Forelimb muscle (tissue), 1 donor: ENCODE results near the gene ASPG. TPM values are rescaled to one million over a fixed set of nuclear protein-coding genes. Genes with fewer than 3 reads are reported as not detected.
"Not testable (repeated sequence)": the region's sequence is repeated elsewhere in the genome, so short reads cannot be mapped to it uniquely, and the experiment has no call there.

ENCODE experiments used
- DNase-seq: peaks from one replicate; pipeline ENCODE4 v3.0.0-alpha.2; 2013; ENCODE audit warnings: low read depth
- polyA plus RNA-seq: library from polyadenylated mRNA; unstranded; fragments of 120-200 nt; gene quantifications from one replicate; pipeline ENCODE4 v1.2.1, GENCODE V29; 2013; ENCODE audit not compliant: insufficient read length

Gene ASPG
- polyA plus RNA-seq, 1 donor = 2.5 TPM

DNA sequence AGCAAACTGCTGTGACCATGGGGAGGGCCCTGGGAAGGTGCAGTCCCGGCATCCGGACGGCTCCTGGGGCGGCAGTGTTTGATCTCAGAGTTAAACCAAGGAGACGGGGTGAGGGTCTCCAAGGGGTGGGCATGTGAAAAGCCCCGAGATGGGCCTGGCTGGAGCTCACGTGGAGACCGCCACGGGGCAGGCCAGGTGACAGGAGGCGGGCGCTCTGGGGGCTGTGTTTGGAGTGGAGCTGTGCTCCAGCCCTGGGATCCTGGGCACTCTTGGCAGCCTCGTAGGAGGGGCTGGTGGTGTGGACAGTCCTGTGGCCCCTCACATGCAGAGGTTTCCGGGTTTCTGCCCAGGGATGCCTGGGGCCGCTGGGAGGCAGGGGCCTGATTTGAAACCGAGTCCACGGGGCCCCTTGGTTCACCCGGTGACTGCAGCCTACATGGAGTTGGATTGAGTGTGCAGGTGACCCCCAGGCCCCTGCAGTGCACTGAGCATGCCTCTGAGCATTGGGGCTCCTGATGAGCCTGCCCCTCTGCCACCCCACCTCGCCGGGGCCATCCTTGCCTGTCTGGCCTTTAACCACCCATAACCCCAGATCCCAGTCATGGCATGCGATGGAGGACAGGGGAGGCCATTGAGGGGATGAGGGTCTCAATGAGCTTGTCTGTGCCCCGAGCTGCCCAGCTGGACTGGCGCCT, 61.3 kb downstream of the ASPG start:
- DNase-seq = no peak

DNA sequence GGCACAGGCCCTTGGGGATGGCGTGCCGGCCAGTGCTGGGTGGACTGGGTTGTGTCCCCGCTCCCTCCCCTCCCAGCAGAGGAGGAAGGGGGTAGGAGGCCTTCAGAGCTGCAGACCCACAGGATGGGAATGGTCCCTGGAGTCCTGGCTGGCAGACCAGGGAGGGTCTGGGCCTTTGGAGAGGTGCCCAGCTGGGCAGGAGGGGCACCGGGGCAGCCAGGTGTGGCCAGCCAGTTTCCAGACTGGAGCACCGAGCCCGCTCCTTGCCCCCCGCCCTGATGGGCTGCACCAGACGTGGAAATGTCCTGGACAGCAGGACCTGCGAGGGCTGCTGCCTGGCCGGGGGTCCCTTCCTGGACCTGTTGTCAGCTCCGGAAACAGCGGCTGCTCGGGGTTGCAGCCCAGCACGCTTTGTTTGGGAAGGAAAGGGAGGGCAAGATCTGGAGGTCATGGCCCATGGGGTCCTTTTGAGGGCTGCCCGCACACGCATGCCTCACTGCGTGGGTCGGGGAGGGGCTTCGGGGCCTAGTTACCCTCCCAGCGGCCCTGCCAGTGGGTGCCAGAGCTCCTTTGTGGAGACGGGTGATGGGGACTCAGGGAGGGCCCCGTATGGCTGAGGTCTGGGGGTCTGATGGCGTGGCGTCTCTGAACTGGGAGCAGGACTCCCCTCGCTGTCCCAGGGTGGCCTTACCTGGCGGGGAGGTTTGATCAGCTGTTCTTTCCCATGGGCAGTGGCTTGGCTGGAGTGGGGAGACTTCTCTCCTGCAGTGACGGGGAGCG, 62.0 kb downstream of the ASPG start:
- DNase-seq = no peak

DNA sequence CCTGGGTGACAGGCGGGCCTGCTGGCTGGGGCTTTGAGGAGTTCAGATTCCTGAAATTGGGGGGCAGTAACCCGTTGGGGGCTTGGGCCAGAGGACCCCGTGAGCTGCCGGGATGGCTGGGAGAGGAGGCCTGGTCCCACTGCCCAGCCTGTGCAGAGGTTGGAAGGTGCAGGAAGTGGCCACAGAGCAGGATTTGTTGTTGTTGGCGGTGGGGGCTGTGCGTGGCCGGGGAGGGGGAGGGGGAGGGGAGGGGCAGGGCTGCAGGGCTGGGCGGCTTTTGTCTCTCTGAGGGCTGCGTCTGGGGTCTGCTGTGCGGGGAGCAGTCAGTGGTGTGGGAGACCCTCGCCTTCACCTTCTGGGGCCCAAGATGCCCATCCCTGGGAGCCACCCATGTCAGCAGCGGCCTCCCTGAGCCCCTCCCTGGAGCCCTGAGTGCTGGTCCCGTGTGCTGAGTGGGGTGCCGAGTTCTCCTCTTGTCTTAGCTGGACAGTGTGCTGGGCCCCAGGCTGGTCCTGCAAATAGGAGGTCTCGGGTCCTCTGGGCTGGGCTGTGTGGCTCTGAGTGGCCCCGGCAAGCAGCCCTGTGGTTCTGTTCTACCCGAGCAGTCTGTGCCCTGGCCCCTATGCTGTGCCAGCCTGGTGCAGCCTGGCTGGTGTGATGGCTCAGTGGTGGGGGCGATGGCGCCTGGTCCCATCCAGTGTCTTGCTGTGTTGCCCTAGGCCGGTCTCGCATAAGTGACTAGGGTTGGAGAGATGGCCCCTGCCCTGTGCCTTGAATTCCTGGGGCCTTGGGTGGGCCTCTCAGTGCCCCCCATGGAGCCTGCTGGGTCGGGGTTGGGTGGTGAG, 63.2 kb downstream of the ASPG start:
- DNase-seq = no peak

DNA sequence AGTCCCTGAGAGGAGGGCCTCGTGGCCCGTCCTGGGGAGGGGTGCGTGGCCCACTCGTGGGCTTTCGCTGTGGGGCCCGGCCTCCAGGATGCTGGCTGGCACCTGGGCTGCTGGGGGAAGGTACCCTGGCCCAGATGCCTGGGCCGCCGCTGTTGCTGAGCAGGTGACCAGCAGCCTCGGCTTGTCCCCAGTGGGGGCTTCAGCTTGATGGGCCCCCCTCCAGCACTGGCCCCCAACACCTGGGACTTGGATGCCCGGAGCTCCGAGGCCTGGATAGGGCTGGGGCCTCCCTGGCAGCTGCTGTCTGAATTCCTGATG, 63.7 kb downstream of the ASPG start:
- DNase-seq = no peak

DNA sequence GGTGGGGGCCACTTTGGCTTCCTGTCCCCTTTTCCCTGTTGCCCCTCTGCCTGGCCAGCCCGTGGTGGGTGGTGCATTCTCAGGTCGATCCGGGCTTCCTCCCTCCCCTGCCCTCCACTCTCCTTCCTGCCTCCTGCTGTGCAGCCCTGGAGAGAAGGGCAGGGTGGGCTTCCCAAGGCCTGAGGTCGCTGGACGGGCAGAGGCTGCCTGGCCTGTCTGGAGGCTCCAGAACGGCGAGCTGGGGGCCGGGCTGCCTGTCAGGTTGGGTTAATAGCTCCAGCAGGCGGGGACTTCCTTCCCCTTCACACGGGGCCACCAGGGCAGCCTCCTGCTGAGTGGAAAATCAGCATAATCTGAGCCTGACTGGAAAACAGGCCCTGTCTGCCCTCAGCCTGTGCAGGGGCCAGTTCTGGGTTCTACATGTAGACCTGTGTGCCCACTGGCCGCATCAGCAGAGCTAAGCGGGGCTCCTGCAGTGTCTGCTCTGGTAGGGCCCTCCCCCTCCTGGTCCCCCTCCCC, 64.2 kb downstream of the ASPG start:
- DNase-seq = peak; percentile 11

DNA sequence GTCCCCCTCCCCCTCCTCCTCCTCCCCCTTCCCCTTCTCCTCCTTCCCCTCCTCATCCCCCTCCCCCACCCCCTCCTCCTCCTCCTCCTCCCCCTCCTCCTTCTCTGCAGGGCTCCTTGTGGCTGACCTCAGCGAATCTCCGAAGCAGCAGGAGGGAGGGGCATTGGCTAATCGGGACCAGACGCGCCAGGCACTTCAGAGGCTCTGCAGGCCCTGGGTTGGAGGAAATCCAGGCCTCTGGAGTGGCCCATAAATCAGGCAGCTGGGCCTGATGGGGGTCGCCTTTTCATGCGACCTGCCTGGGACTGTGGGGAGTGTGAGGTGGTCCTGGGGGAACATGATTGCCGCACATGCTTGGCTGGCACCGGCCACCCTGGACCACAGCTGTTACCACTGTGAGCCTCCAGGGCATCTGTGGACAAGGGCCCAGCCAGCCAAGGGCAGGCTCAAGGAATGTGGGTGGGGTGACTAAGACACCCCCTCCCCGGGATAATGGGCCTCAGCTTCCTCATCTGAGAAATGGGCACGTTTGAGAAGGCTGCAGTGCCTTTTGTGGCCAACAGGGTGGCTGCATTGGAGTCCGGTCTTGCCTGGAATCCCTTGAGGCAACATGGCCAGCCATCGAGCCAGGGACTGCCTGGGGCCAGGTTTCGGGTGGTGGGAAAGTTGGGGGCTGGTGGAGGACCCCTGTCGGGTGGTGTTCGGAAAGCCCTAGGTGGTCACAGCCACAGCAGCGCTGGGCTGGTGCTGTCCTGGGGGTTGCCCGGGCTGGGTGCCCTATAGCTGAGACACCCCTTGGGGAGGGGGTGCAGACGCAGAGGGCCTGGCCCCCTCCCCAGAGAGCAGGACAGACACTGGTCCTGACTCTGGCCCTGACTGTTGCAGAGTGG, 64.9 kb downstream of the ASPG start:
- DNase-seq = peak; percentile 29

DNA sequence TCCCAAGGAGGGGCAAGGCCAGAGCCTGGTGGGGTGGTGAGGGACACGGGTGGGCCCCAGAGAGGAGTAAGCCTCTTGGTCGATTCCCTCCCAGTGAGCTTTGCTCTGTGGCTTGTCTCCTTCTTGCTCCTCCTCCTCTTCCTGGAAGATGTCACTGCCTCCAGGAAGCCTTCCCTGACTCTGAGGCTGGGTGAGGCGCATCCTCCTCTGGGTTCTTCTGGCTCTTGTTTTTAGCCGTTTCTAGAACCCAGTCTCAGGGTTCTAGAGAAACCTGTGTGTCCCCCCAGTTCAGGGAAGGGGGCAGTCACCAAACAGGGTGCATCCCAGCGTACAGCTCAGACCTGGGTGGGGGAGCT, 65.5 kb downstream of the ASPG start:
- no peak for DNase-seq

DNA sequence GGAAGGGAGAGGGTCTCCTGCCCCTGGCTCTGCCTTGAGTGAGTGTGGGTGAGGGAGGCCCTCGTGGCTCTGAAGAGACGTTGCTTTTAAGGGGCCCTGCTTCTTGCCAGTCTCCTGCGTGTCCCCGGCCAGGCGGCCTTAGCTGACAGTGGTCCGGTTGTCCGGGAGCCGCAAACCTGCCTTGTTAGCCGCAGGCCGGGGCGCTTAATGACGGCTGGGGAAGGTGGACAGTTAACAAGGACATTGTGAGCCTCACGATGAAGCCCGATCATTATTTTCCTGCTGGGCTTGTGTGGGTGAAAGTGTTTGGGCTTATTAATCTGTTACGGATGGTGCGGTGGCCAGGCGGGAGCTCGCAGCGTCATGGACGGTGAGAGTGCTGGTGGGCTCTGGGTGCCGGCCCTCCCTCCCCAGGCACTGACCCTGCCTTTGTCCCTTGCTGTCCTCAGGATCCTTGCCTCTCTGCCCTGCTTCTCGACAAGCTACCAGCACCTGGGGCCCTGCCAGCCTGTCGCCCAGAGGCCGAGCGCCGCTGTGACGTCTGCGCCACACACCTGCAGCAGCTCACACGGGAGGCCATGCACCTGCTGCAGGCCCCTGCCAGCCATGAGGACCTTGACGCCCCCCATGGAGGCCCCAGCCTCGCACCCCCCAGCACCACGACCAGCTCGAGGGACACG, 66.2 kb downstream of the ASPG start:
- no peak for DNase-seq

DNA sequence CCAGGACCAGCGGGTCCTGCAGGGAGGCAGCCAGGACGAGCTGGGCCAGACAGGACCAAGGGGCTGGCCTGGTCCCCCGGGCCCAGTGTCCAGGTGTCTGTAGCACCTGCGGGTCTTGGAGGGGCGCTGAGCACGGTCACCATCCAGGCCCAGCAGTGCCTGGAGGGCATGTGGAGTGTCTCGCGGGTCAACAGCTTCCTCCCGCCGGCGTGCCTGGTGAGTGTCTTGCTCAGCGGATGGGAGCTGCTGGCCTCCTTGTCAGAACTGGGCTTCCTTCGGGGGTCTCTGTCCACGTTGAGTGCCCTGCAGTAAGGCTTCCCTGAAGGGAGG, 66.7 kb downstream of the ASPG start:
- DNase-seq = no peak

DNA sequence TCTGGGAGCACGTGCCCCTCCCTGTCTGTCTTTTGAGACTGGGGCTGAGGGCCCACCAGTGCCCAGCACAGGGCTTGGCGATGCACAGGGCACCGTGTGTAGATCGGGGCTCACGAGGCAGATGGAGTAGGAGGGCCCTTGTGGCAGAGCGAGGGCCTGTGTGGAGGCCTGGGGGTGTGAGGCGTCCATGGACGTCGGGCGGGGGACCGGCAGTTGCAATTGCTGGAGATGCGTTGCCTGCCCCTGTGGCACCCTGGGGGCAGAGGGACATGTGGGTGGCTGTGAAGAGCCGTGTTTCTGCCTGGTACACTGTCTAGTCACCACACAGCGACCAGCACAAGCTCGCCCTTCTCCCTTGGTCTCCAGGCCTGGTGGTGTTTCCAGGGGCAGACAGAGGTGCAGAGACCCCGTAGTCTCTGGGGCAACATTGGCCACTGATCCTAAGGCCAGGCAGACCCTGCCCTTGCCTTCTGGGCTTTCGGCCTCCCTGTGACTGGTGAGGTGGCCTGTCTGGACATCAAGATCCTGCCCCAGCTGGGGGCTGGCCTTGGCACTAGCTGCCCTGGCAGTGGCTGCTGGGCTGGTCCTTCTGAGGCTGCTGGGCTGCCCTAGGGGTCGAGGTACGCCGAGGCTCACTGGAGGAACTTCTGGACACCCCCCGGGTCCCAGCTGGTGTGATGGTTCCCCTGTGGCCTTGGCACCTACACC, 67.3 kb downstream of the ASPG start:
- DNase-seq = no peak

DNA sequence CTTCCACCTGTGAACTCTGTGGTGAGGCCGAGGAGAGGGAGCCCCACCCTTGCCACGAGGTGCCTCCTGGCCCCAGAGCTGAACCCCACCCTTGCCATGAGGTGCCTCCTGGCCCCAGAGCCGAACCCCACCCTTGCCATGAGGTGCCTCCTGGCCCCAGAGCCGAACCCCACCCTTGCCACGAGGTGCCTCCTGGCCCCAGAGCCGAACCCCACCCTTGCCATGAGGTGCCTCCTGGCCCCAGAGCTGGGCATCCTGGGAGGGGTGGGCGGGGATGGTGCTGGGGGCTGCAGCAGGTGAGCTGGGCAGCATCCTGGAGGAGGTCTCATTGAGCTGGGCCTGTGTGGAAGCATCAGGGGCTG, 67.9 kb downstream of the ASPG start:
- not testable (repeated sequence) for DNase-seq

DNA sequence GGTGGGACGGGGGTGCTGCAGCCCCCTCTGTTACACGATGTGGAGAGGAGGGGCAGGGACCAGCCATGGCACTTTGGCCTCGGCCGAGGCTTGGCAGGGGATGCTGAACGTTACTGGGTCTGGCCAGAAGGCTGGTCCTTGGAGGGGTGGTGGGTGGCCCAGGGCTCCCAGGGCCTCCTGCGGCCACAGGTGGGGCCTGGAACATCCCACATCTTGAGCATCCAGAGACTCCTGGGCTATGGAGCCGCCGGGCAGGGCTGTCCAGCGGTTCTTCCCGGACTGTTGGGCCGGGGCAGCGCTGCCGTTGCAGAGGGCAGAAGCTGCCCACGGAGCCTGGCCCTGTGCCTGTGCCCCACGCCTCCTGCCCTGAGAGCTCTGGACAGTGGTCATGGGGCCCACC, 68.7 kb downstream of the ASPG start:
- DNase-seq = no peak

DNA sequence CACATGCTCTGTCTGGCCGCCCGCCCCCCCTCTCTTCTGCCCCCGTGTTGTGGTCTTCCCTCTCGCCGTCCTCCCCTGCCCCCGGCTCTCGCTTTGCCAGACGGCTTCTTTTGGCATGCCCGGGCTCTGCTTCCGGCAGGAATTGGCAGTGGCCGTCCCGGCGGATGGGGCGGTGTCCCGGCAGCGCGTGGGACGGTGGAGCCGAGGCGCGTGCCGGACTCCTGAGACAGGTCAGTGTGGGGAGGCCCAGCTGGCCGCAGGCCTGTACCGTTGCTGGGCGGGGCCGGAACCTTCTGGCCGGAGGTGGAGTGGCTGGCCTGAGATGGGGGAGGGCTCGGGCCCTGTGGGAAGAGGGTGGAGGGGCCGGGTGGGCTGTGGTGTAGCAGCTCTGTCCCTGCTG, 70.0 kb downstream of the ASPG start:
- no peak for DNase-seq

DNA sequence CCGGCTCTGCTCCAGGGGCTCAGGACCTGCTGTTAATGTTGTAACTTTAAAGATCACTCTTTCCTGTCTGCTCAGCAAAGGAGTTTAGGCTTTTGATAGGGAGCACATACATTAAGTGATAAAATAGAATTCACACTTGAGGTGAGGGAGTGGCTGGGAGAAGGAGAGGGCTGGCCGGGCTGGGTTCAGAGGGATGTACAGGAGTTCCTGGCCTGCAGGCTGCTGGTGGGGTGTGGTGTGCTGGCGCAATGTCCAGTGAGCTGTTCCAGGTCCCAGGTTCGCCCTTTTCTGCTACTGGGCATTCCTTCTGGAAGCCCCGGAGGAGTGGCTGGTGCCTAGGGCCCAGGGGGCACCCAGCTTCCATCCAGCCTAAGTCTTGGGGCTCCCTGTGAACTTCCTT, 70.6 kb downstream of the ASPG start:
- DNase-seq = no peak

DNA sequence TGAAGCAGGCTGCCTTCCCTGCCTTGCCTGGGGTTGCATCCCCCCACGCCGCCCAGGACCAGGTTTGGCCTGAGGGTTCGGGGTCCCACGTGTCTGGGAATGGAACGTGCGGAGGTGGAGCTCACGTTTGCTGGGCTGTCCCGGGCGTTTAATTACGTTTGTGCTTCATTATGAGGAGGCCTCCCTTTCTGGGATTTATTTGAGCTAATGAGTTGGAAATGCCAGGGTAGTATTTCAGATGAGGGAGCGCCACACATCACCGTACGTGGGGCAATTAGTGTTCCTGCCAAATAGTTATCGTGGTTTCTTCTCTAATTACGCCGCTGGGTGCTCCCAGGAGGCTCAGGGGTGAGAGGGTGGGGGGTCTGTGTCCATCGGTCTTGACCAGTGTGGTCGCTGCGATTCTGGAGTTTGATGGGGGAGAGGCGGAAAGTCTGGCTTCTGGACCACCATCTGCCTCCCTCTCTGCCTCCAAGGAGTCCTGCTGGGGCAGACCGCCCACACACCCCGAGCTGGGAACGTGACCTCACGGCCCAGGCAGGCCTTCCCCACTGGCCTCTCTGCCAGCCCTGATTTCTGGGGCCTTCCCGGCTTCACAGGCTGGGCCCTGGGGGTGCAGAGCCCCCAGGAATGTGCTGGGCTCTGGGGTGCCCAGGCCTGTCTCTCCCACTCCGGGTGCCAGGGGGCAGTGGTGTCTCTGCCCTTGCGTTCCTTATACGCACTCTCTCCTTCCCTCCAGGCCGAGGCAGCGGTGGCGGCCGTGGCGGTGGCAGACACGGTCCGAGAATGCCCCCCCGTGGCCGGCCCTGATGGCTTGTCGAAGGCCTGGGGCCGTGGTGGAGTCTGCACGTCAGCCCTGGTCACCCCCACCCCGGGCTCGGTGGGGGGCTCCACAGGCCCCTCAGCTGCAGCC, 71.8 kb downstream of the ASPG start:
- DNase-seq = no peak

DNA sequence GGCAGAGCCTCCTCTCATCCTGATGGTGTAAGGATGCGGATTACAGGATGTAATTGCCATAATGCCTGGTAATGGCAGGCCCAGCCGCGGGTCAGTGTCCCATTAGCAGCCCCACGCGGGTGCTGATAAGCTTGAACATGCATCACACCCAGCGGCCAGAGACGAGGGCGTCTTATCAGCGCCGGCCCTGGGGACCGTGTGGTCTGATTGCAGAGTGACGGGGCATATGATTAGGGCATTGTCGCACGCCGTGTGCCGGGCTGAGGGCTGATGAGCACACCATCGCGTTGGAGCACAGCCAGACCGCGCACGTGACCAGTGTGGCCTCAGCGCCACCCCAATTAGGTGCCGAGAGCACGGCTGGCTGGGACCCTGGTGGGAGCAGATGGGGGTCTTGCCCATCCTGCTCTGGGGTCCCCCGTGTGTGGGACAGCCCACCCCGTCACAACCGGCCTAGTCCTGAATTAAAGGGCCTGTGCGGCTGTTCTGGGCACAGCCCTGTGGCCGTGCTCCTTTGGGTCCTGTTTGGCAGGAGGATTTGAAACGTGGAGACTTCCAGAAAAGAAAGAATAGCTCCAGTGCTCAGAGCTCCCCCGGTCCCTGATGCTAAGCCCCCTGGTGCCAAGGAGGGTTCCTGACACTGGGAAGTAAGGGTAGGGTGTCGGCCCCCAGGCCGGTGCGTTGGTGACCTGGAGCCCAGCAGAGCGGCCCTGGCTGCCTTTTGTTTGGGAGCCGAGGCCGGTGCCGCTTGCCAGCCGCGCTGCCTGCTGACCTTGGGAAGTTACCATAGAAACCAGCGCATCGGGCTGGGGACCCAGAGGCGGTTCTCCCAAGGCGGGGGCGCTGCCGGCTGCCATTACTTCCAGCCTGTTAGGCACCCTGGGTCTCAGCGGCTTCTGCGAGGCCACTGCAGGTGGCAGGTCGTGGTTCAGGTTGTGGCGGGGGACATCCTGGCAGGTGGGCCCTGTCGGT, 73.6 kb downstream of the ASPG start:
- no peak for DNase-seq

DNA sequence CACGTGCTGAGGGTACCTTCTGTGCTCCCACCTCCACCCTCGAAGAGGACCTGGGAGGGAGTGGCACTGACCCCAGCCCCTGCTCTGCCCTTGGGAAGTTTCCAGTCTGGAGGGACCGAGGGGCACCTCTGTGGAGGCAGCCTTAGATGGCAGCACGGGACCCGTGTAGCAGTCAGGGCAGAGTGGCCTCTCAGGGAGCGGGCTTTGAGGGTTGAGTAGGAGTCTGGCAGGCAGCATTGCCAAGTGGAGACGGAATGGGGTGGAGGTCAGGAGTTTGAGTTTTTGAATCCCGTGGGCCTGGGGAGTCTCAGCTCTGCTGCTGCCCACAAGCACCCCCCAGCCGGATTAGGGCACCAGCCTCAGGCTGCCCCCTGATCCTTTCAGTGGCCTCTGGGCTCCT, 74.5 kb downstream of the ASPG start:
- no peak for DNase-seq
